H1 (cell line): ENCODE results near the gene GPLD1. TPM values are rescaled to one million over a fixed set of nuclear protein-coding genes. Genes with fewer than 3 reads are reported as not detected.

Experiments used
- CTCF ChIA-PET: fragments of 300-600 bp; sonication (Branson Sonifier 250); formaldehyde crosslinking; loops from one replicate; lab custom pipeline; 2021; ENCODE audit not compliant: partially characterized antibody; lab: Charles Lee
- POLR2A ChIA-PET: fragments of 300-600 bp; sonication (Branson Sonifier 250); formaldehyde crosslinking; loops from one replicate; lab custom pipeline; 2021; ENCODE audit warnings: inconsistent platforms; ENCODE audit not compliant: partially characterized antibody; lab: Charles Lee
- DNase-seq, 2 experiments: peaks; one replicate each; pipeline versions ENCODE4 v3.0.0 to v3.0.0-alpha.2; 2010 to 2022; ENCODE audit warnings: low spot score in 2 of 2, low read depth in 1 of 2, mixed read lengths in 1 of 2
- FAIRE-seq: peaks from 2 replicates; lab custom pipeline; 2011; peaks lifted over from hg19 to GRCh38; lab: Jason Lieb, UNC
- H2AFZ ChIP-seq: 2 replicates; pipeline ENCODE4 v1.8.1; 2012; ENCODE audit warnings: low read length, inconsistent platforms
- H2AK5ac ChIP-seq: 2 replicates; pipeline ENCODE4 v1.6.1; 2013; ENCODE audit warnings: low read depth, low read length
- H2BK120ac ChIP-seq: replicated peaks from 2 replicates; pipeline ENCODE3; 2013; ENCODE audit warnings: low read depth, low read length, inconsistent platforms
- H2BK12ac ChIP-seq: 2 replicates; pipeline ENCODE4 v1.6.1; 2013; ENCODE audit warnings: low read depth, low read length
- H2BK15ac ChIP-seq: 2 replicates; pipeline ENCODE4 v1.6.1; 2013; ENCODE audit warnings: low read length
- H2BK20ac ChIP-seq: 2 replicates; pipeline ENCODE4 v1.6.1; 2013; ENCODE audit warnings: low read length
- H2BK5ac ChIP-seq: 2 replicates; pipeline ENCODE4 v1.6.1; 2013; ENCODE audit warnings: low read depth, low read length
- H3K14ac ChIP-seq: 2 replicates; pipeline ENCODE4 v1.6.1; 2013; ENCODE audit warnings: inconsistent platforms; ENCODE audit not compliant: insufficient read length
- H3K18ac ChIP-seq: 2 replicates; pipeline ENCODE4 v1.6.1; 2013; ENCODE audit warnings: low read length; ENCODE audit errors: extremely low read depth
- H3K23ac ChIP-seq: 2 replicates; pipeline ENCODE4 v1.6.1; 2013; ENCODE audit warnings: inconsistent platforms; ENCODE audit not compliant: insufficient read length
- H3K23me2 ChIP-seq: 2 replicates; pipeline ENCODE4 v1.6.1; 2013; ENCODE audit warnings: low read depth, low read length
- H3K27ac ChIP-seq: 2 replicates; pipeline ENCODE4 v1.6.1; 2011; ENCODE audit warnings: low read depth, low read length, inconsistent platforms
- H3K27me3 ChIP-seq, 4 experiments: replicated peaks in 1 of 4; 1 replicate in 1 of 4; 2 replicates in 3 of 4; pipeline versions ENCODE4 v1.6.1 to v1.8.1; 2011 to 2013; ENCODE audit warnings: low read length in 3 of 4, mild to moderate bottlenecking in 3 of 4, inconsistent platforms in 2 of 4, mixed read lengths in 2 of 4, moderate library complexity in 1 of 4; ENCODE audit not compliant: control insufficient read depth in 3 of 4, insufficient read depth in 3 of 4; ENCODE audit errors: extremely low read depth in 1 of 4
- H3K36me3 ChIP-seq, 4 experiments: 2 replicates each; pipeline versions ENCODE4 v1.6.1 to v1.8.1; 2011 to 2013; ENCODE audit warnings: mild to moderate bottlenecking in 4 of 4, low read length in 3 of 4, moderate library complexity in 2 of 4, control low read depth in 1 of 4, inconsistent platforms in 1 of 4; ENCODE audit not compliant: insufficient read depth in 4 of 4, control insufficient read depth in 2 of 4
- H3K4ac ChIP-seq: replicated peaks from 2 replicates; pipeline ENCODE3; 2013; ENCODE audit warnings: low read length, low read depth, mixed read lengths, inconsistent platforms; ENCODE audit not compliant: insufficient read length
- H3K4me1 ChIP-seq, 4 experiments: replicated peaks in 1 of 4; 1 replicate in 1 of 4; 2 replicates in 3 of 4; pipeline versions ENCODE4 v1.6.1 to v1.8.1; 2011 to 2013; ENCODE audit warnings: low read length in 3 of 4, inconsistent platforms in 2 of 4, mixed read lengths in 1 of 4; ENCODE audit not compliant: insufficient read depth in 4 of 4, control insufficient read depth in 3 of 4
- H3K4me2 ChIP-seq, 2 experiments: 2 replicates each; pipeline versions ENCODE4 v1.6.1 to v1.8.1; 2011 to 2013; ENCODE audit warnings: low read depth in 2 of 2, low read length in 2 of 2, control low read depth in 1 of 2, inconsistent platforms in 1 of 2, mild to moderate bottlenecking in 1 of 2; ENCODE audit not compliant: insufficient read depth in 1 of 2
- H3K4me3 ChIP-seq, 4 experiments: fragments of 200-600, 300-600 bp in 1 of 4; sonication (generic), shearing (Covaris generic), sonication (Bioruptor Twin) in 1 of 4; 2 replicates each; pipeline versions ENCODE4 v1.5.1 to v1.8.1; 2011 to 2016; ENCODE audit warnings: low read length in 4 of 4, low read depth in 3 of 4, control low read depth in 2 of 4, inconsistent platforms in 2 of 4, mild to moderate bottlenecking in 2 of 4, mixed read lengths in 1 of 4, moderate library complexity in 1 of 4; ENCODE audit not compliant: insufficient read depth in 2 of 4; ENCODE audit errors: extremely low read depth in 1 of 4
- H3K56ac ChIP-seq: replicated peaks from 2 replicates; pipeline ENCODE3; 2013; ENCODE audit warnings: low read depth, mild to moderate bottlenecking, mixed read lengths, low read length, inconsistent platforms; ENCODE audit not compliant: insufficient read length
- H3K79me1 ChIP-seq: 2 replicates; pipeline ENCODE4 v1.6.1; 2013; ENCODE audit warnings: low read depth, low read length, control low read depth
- H3K79me2 ChIP-seq, 2 experiments: 2 replicates each; pipeline versions ENCODE4 v1.6.1 to v1.8.1; 2012 to 2013; ENCODE audit warnings: low read length in 2 of 2, mild to moderate bottlenecking in 2 of 2, inconsistent platforms in 1 of 2; ENCODE audit not compliant: insufficient read depth in 2 of 2, control insufficient read depth in 1 of 2
- H3K9ac ChIP-seq, 4 experiments: replicated peaks in 1 of 4; 1 replicate in 1 of 4; 2 replicates in 3 of 4; pipeline versions ENCODE4 v1.6.1 to v1.8.1; 2011 to 2013; ENCODE audit warnings: low read depth in 3 of 4, low read length in 3 of 4, control low read depth in 2 of 4, mild to moderate bottlenecking in 2 of 4, moderate library complexity in 2 of 4, inconsistent platforms in 1 of 4; ENCODE audit errors: extremely low read depth in 1 of 4
- H3K9me3 ChIP-seq, 2 experiments: 2 replicates each; pipeline versions ENCODE4 v1.6.1 to v1.8.1; 2012 to 2013; ENCODE audit warnings: mild to moderate bottlenecking in 2 of 2, moderate library complexity in 2 of 2, control low read depth in 1 of 2, inconsistent platforms in 1 of 2, low read depth in 1 of 2, low read length in 1 of 2, mixed read lengths in 1 of 2; ENCODE audit not compliant: insufficient read depth in 2 of 2
- H4K20me1 ChIP-seq, 2 experiments: replicated peaks in 1 of 2; 2 replicates each; pipeline versions ENCODE3 to v1.8.1; 2011 to 2013; ENCODE audit warnings: inconsistent platforms in 2 of 2, low read length in 2 of 2, mild to moderate bottlenecking in 1 of 2; ENCODE audit not compliant: insufficient read depth in 2 of 2, control insufficient read depth in 1 of 2
- H4K5ac ChIP-seq: 2 replicates; pipeline ENCODE4 v1.6.1; 2013; ENCODE audit warnings: low read length, low read depth, mixed read lengths, inconsistent platforms; ENCODE audit not compliant: insufficient read length
- H4K8ac ChIP-seq: 2 replicates; pipeline ENCODE4 v1.8.0; 2013; ENCODE audit warnings: mild to moderate bottlenecking, moderate library complexity, low read length, inconsistent platforms; ENCODE audit not compliant: insufficient read depth; ENCODE audit errors: extremely low read depth
- H4K91ac ChIP-seq: replicated peaks from 2 replicates; pipeline ENCODE3; 2013; ENCODE audit warnings: low read length, mixed read lengths, inconsistent platforms; ENCODE audit not compliant: insufficient read length
- ATF2 ChIP-seq: IDR thresholded peaks from 2 replicates; pipeline ENCODE4 v1.6.1; 2012; ENCODE audit warnings: low read length, inconsistent platforms
- CBX5 ChIP-seq: fragments of 300-800, 300-1000 bp; sonication (generic); IDR thresholded peaks from 2 replicates; pipeline ENCODE4 v1.7.1; 2016; ENCODE audit warnings: antibody characterized with exemption, low read length, low read depth
- CEBPB ChIP-seq: IDR thresholded peaks from 2 replicates; pipeline ENCODE4 v1.6.1; 2012; ENCODE audit warnings: low read depth, low read length
- HDAC2 ChIP-seq, 2 experiments: fragments of 300-600 bp in 1 of 2; sonication (generic) in 1 of 2; IDR thresholded peaks; 2 replicates each; pipeline ENCODE4 v1.6.1; 2011 to 2012; ENCODE audit warnings: low read depth in 2 of 2, low read length in 2 of 2, mild to moderate bottlenecking in 2 of 2, moderate library complexity in 2 of 2, borderline replicate concordance in 1 of 2, inconsistent platforms in 1 of 2
- JUND ChIP-seq: IDR thresholded peaks from 2 replicates; pipeline ENCODE4 v1.6.1; 2011; ENCODE audit warnings: mild to moderate bottlenecking, improper control_type of control experiment, low read length
- KDM1A ChIP-seq: fragments of 200-600, 300-600 bp; sonication (generic); IDR thresholded peaks from 2 replicates; pipeline ENCODE4 v1.7.1; 2016; ENCODE audit warnings: mild to moderate bottlenecking, low read length, borderline replicate concordance
- KDM4A ChIP-seq: IDR thresholded peaks from one replicate; pipeline ENCODE4 v1.7.1; 2012; ENCODE audit warnings: low read depth, mild to moderate bottlenecking, moderate library complexity, low read length, inconsistent platforms; ENCODE audit not compliant: severe bottlenecking
- POLR2A ChIP-seq, 2 experiments: IDR thresholded peaks; 1 replicate in 1 of 2; 2 replicates in 1 of 2; pipeline ENCODE4 v1.6.1; 2011; ENCODE audit warnings: low read depth in 2 of 2, low read length in 2 of 2, mild to moderate bottlenecking in 2 of 2; ENCODE audit errors: control extremely low read depth in 1 of 2
- SIRT6 ChIP-seq: IDR thresholded peaks from one replicate; pipeline ENCODE4 v1.7.1; 2012; ENCODE audit warnings: low read length, inconsistent platforms
- SP4 ChIP-seq: IDR thresholded peaks from 2 replicates; pipeline ENCODE4 v1.6.1; 2012; ENCODE audit warnings: low read length, inconsistent platforms
- SRF ChIP-seq: IDR thresholded peaks from 2 replicates; pipeline ENCODE4 v1.6.1; 2011; ENCODE audit warnings: mild to moderate bottlenecking, low read depth, low read length, moderate library complexity
- SUZ12 ChIP-seq: fragments of 200-600 bp; sonication (generic); IDR thresholded peaks from 2 replicates; pipeline ENCODE4 v1.6.1; 2012; ENCODE audit warnings: mild to moderate bottlenecking, inconsistent platforms, low read length, moderate library complexity, mixed read lengths
- ZNF274 ChIP-seq: IDR thresholded peaks from 2 replicates; pipeline ENCODE4 v1.7.0; 2012; ENCODE audit warnings: low read length, borderline replicate concordance; ENCODE audit errors: extremely low read depth
- polyA plus RNA-seq, 7 experiments: library from polyadenylated mRNA; depleted of rRNA in 3 of 7; stranded (reverse) in 5 of 7; unstranded in 2 of 7; fragments of >200 nt in 5 of 7; fragments of 200-250 nt in 2 of 7; gene quantifications; 1 replicate in 5 of 7; 2 replicates in 1 of 7; 4 replicates in 1 of 7; pipeline versions ENCODE4 v1.2.1 to v1.2.3, GENCODE V29; 2011 to 2013; ENCODE audit warnings: missing spikeins in 2 of 7, mixed read lengths in 2 of 7
- total RNA-seq: library from RNA; stranded (reverse); fragmentation: NEBNext Ultra II Directional; extraction: Animal tissue kit (Norgen Biotek cat#: 25700); gene quantifications from 2 replicates; pipeline ENCODE4 v1.2.1, GENCODE V29; 2021

GPLD1 gene
- total and polyA plus RNA-seq, 2 of the 8 experiments (the other 6 are each of a cell fraction or from before 2014, with no cell fraction given) = 3.7 to 5.3 TPM

- TF ChIP-seq SIRT6 = no peak
These were observed 64.3 kb downstream of the GPLD1 start (continued) for GRCh38 chr6:24425091-24425490.

- Histone ChIP-seq H2BK12ac (no peak overlapping the region), H3K9me3 (no peaks in the 10 kb centered on the region), H3K4me1 (no peaks in the 10 kb centered on the region), H3K23ac (no peak overlapping the region), H2BK120ac (no peak overlapping the region), H3K9ac (no peak overlapping the region), H3K27ac (no peak overlapping the region), H3K79me2 (no peaks in the 10 kb centered on the region), H3K79me1 (no peaks in the 10 kb centered on the region), H4K20me1 (peaks cover 0 to 2% of the 10 kb centered on the region in 2 experiments), H2BK5ac (no peak overlapping the region), H2BK20ac (no peak overlapping the region), H3K4me3 (no peak overlapping the region), H2BK15ac (no peak overlapping the region), H3K56ac (no peak overlapping the region), H3K36me3 (peaks cover 30 to 93% (median 78%) of the 10 kb centered on the region in 4 experiments), H2AK5ac (no peak overlapping the region), H3K4ac (no peak overlapping the region), H3K4me2 (no peak overlapping the region), H4K8ac (no peak overlapping the region), H3K18ac (no peak overlapping the region), H3K23me2 (no peaks in the 10 kb centered on the region), H4K91ac (no peak overlapping the region), H2AFZ (no peak overlapping the region), H3K27me3 (no peaks in the 10 kb centered on the region), H3K14ac (no peak overlapping the region), H4K5ac (no peak overlapping the region)
- FAIRE-seq = no peak
- ChIA-PET CTCF (interaction anchor here (1.6 kb wide), 1 partner anchor 136 kb away, joined by 4 read pairs; no protein-coding TSS in a partner anchor), POLR2A (interaction anchor here (1.6 to 2.8 kb wide), 2 partner anchors 8 to 13 kb away, joined by 5 to 9 read pairs; no protein-coding TSS in a partner anchor)
- no peak for DNase-seq
- TF ChIP-seq SUZ12 = no peak
- TF ChIP-seq HDAC2 (IDR thresholded peaks at IDR 0.05; ENCODE audit: borderline replicate concordance in 1 of 2, low read depth in 2 of 2, low read length in 2 of 2) = no peak
- TF ChIP-seq CEBPB = no peak
- TF ChIP-seq SRF = no peak
- no peak for TF ChIP-seq SP4
- no peak for TF ChIP-seq ZNF274
- no peak for TF ChIP-seq JUND
- no peak for TF ChIP-seq CBX5
- no peak for TF ChIP-seq KDM4A
- TF ChIP-seq ATF2 = no peak
- no peak for TF ChIP-seq KDM1A
- TF ChIP-seq POLR2A (IDR thresholded peaks at IDR 0.05; ENCODE audit: control extremely low read depth in 1 of 2, low read depth in 2 of 2, low read length in 2 of 2) = no peak
These were observed 69.9 kb downstream of the GPLD1 start for GRCh38 chr6:24419526-24419925.
